Bladder microvascular endothelial cell (primary cell): ENCODE results near the gene OR11H12. TPM values are rescaled to one million over a fixed set of nuclear protein-coding genes. Genes with fewer than 3 reads are reported as not detected.

Experiments used
- total RNA-seq: library from RNA; depleted of rRNA; stranded (reverse); fragments of >200 nt; gene quantifications from 2 replicates; pipeline ENCODE4 v1.2.3, GENCODE V29; 2014

Gene OR11H12
- not detected in 2 replicates for total RNA-seq

GRCh38 chr14:18600817-18601216, at the start of gene OR11H12:
TSS of gene OR11H12 (plus strand) at chr14:18601117. CDS start at chr14:18601117, 0 bp downstream.

